Measurements from ENCODE around the gene PLAC8.

DNA sequence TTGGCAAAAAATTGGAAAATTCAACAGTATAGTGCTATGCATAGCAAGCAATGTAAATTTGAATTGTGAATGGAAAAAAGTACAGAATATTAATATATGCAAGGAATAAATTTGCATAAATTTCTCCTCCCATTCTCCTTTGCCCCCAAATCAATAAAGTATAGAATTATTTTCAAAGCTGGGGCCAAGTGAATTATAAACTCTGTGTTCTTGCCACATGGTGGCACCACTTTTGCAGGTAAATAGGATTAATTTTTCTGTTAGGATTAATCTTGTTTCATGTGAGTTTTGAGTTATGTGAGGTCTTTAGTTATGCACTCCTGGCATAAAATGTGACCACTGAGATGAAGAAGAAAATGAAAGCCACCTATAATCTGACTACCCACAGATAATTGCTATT lies 59.6 kb downstream of the PLAC8 start:
- TF ChIP-seq EZH2phosphoT487 (IDR thresholded peaks at IDR 0.05; ENCODE audit: borderline replicate concordance, low read depth, low read length): no peak
- TF ChIP-seq, protein P1, sequence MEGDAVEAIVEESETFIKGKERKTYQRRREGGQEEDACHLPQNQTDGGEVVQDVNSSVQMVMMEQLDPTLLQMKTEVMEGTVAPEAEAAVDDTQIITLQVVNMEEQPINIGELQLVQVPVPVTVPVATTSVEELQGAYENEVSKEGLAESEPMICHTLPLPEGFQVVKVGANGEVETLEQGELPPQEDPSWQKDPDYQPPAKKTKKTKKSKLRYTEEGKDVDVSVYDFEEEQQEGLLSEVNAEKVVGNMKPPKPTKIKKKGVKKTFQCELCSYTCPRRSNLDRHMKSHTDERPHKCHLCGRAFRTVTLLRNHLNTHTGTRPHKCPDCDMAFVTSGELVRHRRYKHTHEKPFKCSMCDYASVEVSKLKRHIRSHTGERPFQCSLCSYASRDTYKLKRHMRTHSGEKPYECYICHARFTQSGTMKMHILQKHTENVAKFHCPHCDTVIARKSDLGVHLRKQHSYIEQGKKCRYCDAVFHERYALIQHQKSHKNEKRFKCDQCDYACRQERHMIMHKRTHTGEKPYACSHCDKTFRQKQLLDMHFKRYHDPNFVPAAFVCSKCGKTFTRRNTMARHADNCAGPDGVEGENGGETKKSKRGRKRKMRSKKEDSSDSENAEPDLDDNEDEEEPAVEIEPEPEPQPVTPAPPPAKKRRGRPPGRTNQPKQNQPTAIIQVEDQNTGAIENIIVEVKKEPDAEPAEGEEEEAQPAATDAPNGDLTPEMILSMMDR (conservative IDR thresholded peaks at IDR 0.05; ENCODE audit: low read length): peak; percentile 82

Data from OCI-LY7 (cell line).